Sigmoid colon (tissue), 7 donors: ENCODE results near the gene B4GALNT1. TPM values are rescaled to one million over a fixed set of nuclear protein-coding genes. Genes with fewer than 3 reads are reported as not detected.

Source experiments
- DNase-seq: peaks from one replicate; pipeline ENCODE4 v3.0.0-alpha.2; 2019
- H3K27ac ChIP-seq, 4 donors: fragments of 200-600 bp; sonication (generic); one replicate each; pipeline ENCODE4 v1.5.1; 2016 to 2019; ENCODE audit warnings: mild to moderate bottlenecking in 1 of 4
- H3K27me3 ChIP-seq, 3 donors: fragments of 200-600 bp; sonication (generic); one replicate each; pipeline ENCODE4 v1.5.1; 2019; ENCODE audit warnings: mild to moderate bottlenecking in 1 of 3
- H3K36me3 ChIP-seq, 4 donors: fragments of 200-600 bp; sonication (generic); one replicate each; pipeline ENCODE4 v1.5.1; 2016 to 2019
- H3K4me1 ChIP-seq, 4 donors: fragments of 200-600 bp; sonication (generic); one replicate each; pipeline ENCODE4 v1.5.1; 2017 to 2019
- H3K4me3 ChIP-seq, 4 donors: fragments of 200-600 bp; sonication (generic); one replicate each; pipeline ENCODE4 v1.5.1; 2017 to 2019; ENCODE audit warnings: mild to moderate bottlenecking in 2 of 4, moderate library complexity in 1 of 4
- H3K9me3 ChIP-seq, 4 donors: fragments of 200-600 bp in 3 of 4; sonication (generic) in 3 of 4; one replicate each; pipeline versions ENCODE4 v1.5.1 to v1.6.1; 2013 to 2019
- EP300 ChIP-seq, 4 donors: sonication (generic); formaldehyde crosslinking; IDR thresholded peaks; one replicate each; pipeline ENCODE4 v1.6.1; 2017; ENCODE audit warnings: antibody characterized with exemption in 4 of 4
- POLR2A ChIP-seq, 2 donors: fragments of 450-650 bp; IDR thresholded peaks; one replicate each; pipeline ENCODE4 v1.6.1; 2016; ENCODE audit warnings: antibody characterized with exemption in 2 of 2, mild to moderate bottlenecking in 2 of 2, moderate library complexity in 2 of 2
- POLR2AphosphoS5 ChIP-seq, 4 donors: sonication (generic); formaldehyde crosslinking; IDR thresholded peaks; one replicate each; pipeline ENCODE4 v1.6.1; 2017; ENCODE audit warnings: antibody characterized with exemption in 4 of 4
- WGBS, 2 donors: extraction: QIAGEN DNeasy Blood & Tissue Kit; methylation state at CpG; one replicate each; pipeline ENCODE4 v1.1.7; 2013; 5-methylcytosine and 5-hydroxymethylcytosine counted together
- intact Hi-C: fragments of 100-400 bp; cut with DNase I; formaldehyde crosslinking; loops from one replicate; pipeline ENCODE4 v1.15.1; 2023
- polyA plus RNA-seq, 3 donors: library from polyadenylated mRNA; stranded (reverse); fragments of 200-250 nt; gene quantifications; one replicate each; pipeline ENCODE4 v1.2.3, GENCODE V29; 2013
- total RNA-seq, 4 donors: library from RNA; depleted of rRNA; stranded (reverse); fragments of >200 nt; gene quantifications; one replicate each; pipeline ENCODE4 v1.1.0, GENCODE V29; 2016
- TF ChIP-seq, protein P1 (sequence below), 4 experiments: fragments of 450-650 bp in 3 of 4; fragments of 200-600 bp in 1 of 4; IDR thresholded peaks; one replicate each; pipeline ENCODE4 v1.5.1; 2016 to 2019; ENCODE audit warnings: antibody characterized with exemption in 4 of 4, mild to moderate bottlenecking in 3 of 4, moderate library complexity in 2 of 4
- donor health status: healthy with polysubstance abuse.
- donor health status: Bipolar disorder and iron deficiency.
- donor health status: healthy.

Gene B4GALNT1
- total and polyA plus RNA-seq, 7 donors = 0.99 to 4.4 (median 3.2) TPM; not detected in 2

GRCh38 chr12:57613427-57614109, 19.4 kb downstream of the B4GALNT1 start:
- peaks cover 0 to 77% (median 66%) of the 10 kb centered on the region in 4 donors for H3K4me1 ChIP-seq
- H3K4me3 ChIP-seq = peak overlapping the region in 1 of 4 donors; percentile 2
- 77 to 87% methylated on average over 10 of the region's 10 CpGs for WGBS, 2 donors
- peaks cover 16 to 39% (median 28%) of the 10 kb centered on the region in 4 donors for H3K36me3 ChIP-seq
- H3K9me3 ChIP-seq = no peaks in the 10 kb centered on the region
- DNase-seq = peak; percentile 37
- no peaks in the 10 kb centered on the region for H3K27me3 ChIP-seq
- TF ChIP-seq EP300 (IDR thresholded peaks at IDR 0.05) (no peak), POLR2A (IDR thresholded peaks at IDR 0.05) (no peak), POLR2AphosphoS5 (IDR thresholded peaks at IDR 0.05) (no peak)
- TF ChIP-seq, protein P1, sequence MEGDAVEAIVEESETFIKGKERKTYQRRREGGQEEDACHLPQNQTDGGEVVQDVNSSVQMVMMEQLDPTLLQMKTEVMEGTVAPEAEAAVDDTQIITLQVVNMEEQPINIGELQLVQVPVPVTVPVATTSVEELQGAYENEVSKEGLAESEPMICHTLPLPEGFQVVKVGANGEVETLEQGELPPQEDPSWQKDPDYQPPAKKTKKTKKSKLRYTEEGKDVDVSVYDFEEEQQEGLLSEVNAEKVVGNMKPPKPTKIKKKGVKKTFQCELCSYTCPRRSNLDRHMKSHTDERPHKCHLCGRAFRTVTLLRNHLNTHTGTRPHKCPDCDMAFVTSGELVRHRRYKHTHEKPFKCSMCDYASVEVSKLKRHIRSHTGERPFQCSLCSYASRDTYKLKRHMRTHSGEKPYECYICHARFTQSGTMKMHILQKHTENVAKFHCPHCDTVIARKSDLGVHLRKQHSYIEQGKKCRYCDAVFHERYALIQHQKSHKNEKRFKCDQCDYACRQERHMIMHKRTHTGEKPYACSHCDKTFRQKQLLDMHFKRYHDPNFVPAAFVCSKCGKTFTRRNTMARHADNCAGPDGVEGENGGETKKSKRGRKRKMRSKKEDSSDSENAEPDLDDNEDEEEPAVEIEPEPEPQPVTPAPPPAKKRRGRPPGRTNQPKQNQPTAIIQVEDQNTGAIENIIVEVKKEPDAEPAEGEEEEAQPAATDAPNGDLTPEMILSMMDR (IDR thresholded peaks at IDR 0.05) = no peak
- intact Hi-C loops = loop anchor here (5.0 kb wide), 1 partner anchor 91 kb away; the partner anchor contains the start of genes DDIT3 and MBD6
- H3K27ac ChIP-seq = peak overlapping the region; percentile 96 to 97 (median 96)

- WGBS, 2 donors = 79 to 88% methylated on average over 10 of the region's 10 CpGs
These were observed 20.1 kb downstream of the B4GALNT1 start for GRCh38 chr12:57612711-57613426.

GRCh38 chr12:57611827-57612710, 20.9 kb downstream of the B4GALNT1 start:
- no peak for DNase-seq
- intact Hi-C loops = loop anchor here (2.0 to 5.0 kb wide), 2 partner anchors 90 to 525 kb away; partner anchors contain the start of genes DDIT3 and MBD6
- 12 to 16% methylated on average over 23 of the region's 23 CpGs for WGBS, 2 donors
- peak overlapping the region; percentile 67 to 95 (median 86) for H3K4me3 ChIP-seq
- no peaks in the 10 kb centered on the region for H3K9me3 ChIP-seq
- H3K27ac ChIP-seq = peak overlapping the region; percentile 96 to 97 (median 96)
- H3K4me1 ChIP-seq = peaks cover 0 to 77% (median 66%) of the 10 kb centered on the region in 4 donors
- TF ChIP-seq POLR2A (IDR thresholded peaks at IDR 0.05) = no peak
- TF ChIP-seq, protein P1 (IDR thresholded peaks at IDR 0.05) = no peak
- no peak for TF ChIP-seq EP300 (IDR thresholded peaks at IDR 0.05)
- TF ChIP-seq POLR2AphosphoS5 (IDR thresholded peaks at IDR 0.05) = no peak
- H3K36me3 ChIP-seq = peaks cover 16 to 50% (median 33%) of the 10 kb centered on the region in 4 donors
- no peaks in the 10 kb centered on the region for H3K27me3 ChIP-seq

More at GRCh38 chr12:57612711-57613426, 20.1 kb downstream of the B4GALNT1 start:
- DNase-seq = peak; percentile 46
- no peak for TF ChIP-seq POLR2AphosphoS5 (IDR thresholded peaks at IDR 0.05)
- peak overlapping the region; percentile 96 to 97 (median 96) for H3K27ac ChIP-seq
- peak overlapping the region in 3 of 4 donors; percentile 67 to 87 (median 84) for H3K4me3 ChIP-seq
- peaks cover 16 to 46% (median 30%) of the 10 kb centered on the region in 4 donors for H3K36me3 ChIP-seq
- no peaks in the 10 kb centered on the region for H3K9me3 ChIP-seq
- intact Hi-C loops = loop anchor here (5.0 kb wide), 1 partner anchor 91 kb away; the partner anchor contains the start of genes DDIT3 and MBD6
- peaks cover 0 to 77% (median 66%) of the 10 kb centered on the region in 4 donors for H3K4me1 ChIP-seq
- H3K27me3 ChIP-seq = no peaks in the 10 kb centered on the region

DNA sequence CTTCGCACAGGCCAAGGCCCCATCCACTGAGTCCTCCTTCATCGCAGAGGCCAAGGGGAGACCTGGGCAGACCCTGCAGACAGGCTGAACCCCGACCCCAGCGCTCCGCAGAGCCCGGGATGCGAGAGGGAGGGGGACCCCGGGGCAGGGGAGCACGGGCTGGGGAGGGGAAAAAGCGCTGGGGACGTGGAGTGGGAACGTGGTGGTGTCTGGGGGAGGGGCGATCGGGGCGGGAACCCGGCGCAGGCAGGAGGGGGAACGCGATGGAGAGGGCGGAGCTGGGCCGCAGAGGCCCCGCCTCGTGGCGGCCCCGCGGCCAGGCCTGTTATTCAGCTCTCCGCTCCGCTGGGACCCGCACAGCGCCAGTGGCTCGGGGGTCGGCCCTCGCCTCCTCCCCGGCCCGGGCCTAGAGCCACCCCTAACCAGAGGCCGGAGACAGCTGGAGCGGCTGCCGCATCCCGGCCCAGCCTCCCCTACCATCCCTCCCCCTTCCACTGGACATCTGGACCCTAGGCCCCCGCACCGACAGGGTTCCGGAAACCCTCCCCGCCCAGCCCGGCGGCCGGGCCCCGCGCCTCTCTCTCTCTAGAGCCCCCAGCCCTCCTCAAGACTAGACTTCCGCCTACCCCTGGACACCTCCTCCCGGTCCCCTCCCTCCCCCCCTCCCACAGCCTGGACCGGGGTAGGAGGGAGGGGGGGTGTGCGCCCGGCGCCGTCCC, 21.7 kb downstream of the B4GALNT1 start, which contains the start of gene ARHGEF25:
Gene ARHGEF25, plus strand, starts transcription at position 328 of the 719 bp plus-strand sequence. CDS start 460 bp downstream, outside the sequence.
- peaks cover 0 to 76% (median 67%) of the 10 kb centered on the region in 4 donors for H3K4me1 ChIP-seq
- TF ChIP-seq POLR2AphosphoS5 (IDR thresholded peaks at IDR 0.05) = peak in 3 of 4 donors; percentile 75 to 92 (median 85)
- TF ChIP-seq EP300 (IDR thresholded peaks at IDR 0.05) = no peak
- TF ChIP-seq POLR2A (IDR thresholded peaks at IDR 0.05) = peak; percentile 63 to 64
- TF ChIP-seq, protein P1 (IDR thresholded peaks at IDR 0.05) = no peak
- intact Hi-C loops = loop anchor here (2.0 to 5.0 kb wide), 2 partner anchors 89 to 524 kb away; partner anchors contain the start of genes DDIT3 and MBD6
- H3K36me3 ChIP-seq = peaks cover 13 to 50% (median 33%) of the 10 kb centered on the region in 4 donors
- 1 to 2% methylated on average over 55 of the region's 55 CpGs for WGBS, 2 donors
- peak within 1 kb of the TSS; percentile 96 to 97 (median 96) for H3K27ac ChIP-seq
- H3K9me3 ChIP-seq = no peaks in the 10 kb centered on the region
- no peaks in the 10 kb centered on the region for H3K27me3 ChIP-seq
- DNase-seq = peak; percentile 93
- peak within 1 kb of the TSS; percentile 67 to 95 (median 86) for H3K4me3 ChIP-seq
